Endothelial cell of umbilical vein (primary cell): ENCODE results near the gene TUBGCP2. TPM values are rescaled to one million over a fixed set of nuclear protein-coding genes. Genes with fewer than 3 reads are reported as not detected.

ENCODE experiments used
- BruUV-seq: library from RNA; stranded (reverse); fragments of 400-500 nt; replicated peaks from 2 replicates; lab custom pipeline; 2021; lab: Mats Ljungman, UMichigan
- CTCF ChIA-PET: fragments of 300-600, 350-600 bp; sonication (Branson Sonifier 250); formaldehyde crosslinking; loops from one replicate; lab custom pipeline; 2021; ENCODE audit warnings: antibody characterized with exemption, inconsistent platforms; lab: Charles Lee
- POLR2A ChIA-PET: fragments of 300-600, 350-600 bp; sonication (Branson Sonifier 250); formaldehyde crosslinking; loops from one replicate; lab custom pipeline; 2021; ENCODE audit warnings: antibody characterized with exemption, inconsistent platforms; lab: Charles Lee
- DNase-seq: peaks from one replicate; pipeline ENCODE4 v3.0.0-alpha.2; 2011; ENCODE audit warnings: low read depth, low spot score
- FAIRE-seq: peaks from 2 replicates; lab custom pipeline; 2011; peaks lifted over from hg19 to GRCh38; lab: Jason Lieb, UNC
- H2AFZ ChIP-seq: 2 replicates; pipeline ENCODE4 v1.6.0; 2012; ENCODE audit warnings: low read depth, low read length, control low read depth, inconsistent platforms
- H3K27ac ChIP-seq: 2 replicates; pipeline ENCODE4 v1.5.1; 2011; ENCODE audit warnings: low read depth, mild to moderate bottlenecking, control low read depth, low read length, moderate library complexity; ENCODE audit not compliant: insufficient read depth
- H3K27me3 ChIP-seq, 2 experiments: 2 replicates each; pipeline versions ENCODE4 v1.6.0 to v1.6.1; 2011; ENCODE audit warnings: low read length in 2 of 2, mixed read lengths in 1 of 2; ENCODE audit not compliant: control insufficient read depth in 2 of 2, insufficient read depth in 2 of 2
- H3K36me3 ChIP-seq, 2 experiments: 2 replicates in 1 of 2; 3 replicates in 1 of 2; pipeline ENCODE4 v1.5.1; 2011; ENCODE audit warnings: low read length in 2 of 2, mild to moderate bottlenecking in 1 of 2, moderate library complexity in 1 of 2; ENCODE audit not compliant: control insufficient read depth in 2 of 2, insufficient read depth in 2 of 2; ENCODE audit errors: extremely low read depth in 1 of 2
- H3K4me1 ChIP-seq: 3 replicates; pipeline ENCODE4 v1.5.1; 2011; ENCODE audit warnings: mild to moderate bottlenecking, low read length; ENCODE audit not compliant: control insufficient read depth, insufficient read depth; ENCODE audit errors: extremely low read depth
- H3K4me2 ChIP-seq: 2 replicates; pipeline ENCODE4 v1.6.1; 2011; ENCODE audit warnings: low read length, control low read depth, mixed read lengths; ENCODE audit not compliant: insufficient read depth
- H3K4me3 ChIP-seq, 3 experiments: fragments of 200-600 bp in 1 of 3; sonication (generic), shearing (Covaris generic) in 1 of 3; replicated peaks in 1 of 3; 2 replicates each; pipeline ENCODE4 v1.5.1; 2011 to 2016; ENCODE audit warnings: control low read depth in 3 of 3, low read length in 3 of 3, mild to moderate bottlenecking in 2 of 3, inconsistent platforms in 1 of 3, low read depth in 1 of 3, moderate library complexity in 1 of 3; ENCODE audit not compliant: insufficient read depth in 1 of 3
- H3K79me2 ChIP-seq: 2 replicates; pipeline ENCODE4 v1.6.0; 2012; ENCODE audit warnings: low read length, inconsistent platforms; ENCODE audit not compliant: control insufficient read depth, insufficient read depth
- H3K9ac ChIP-seq: replicated peaks from 2 replicates; pipeline ENCODE3; 2011; ENCODE audit warnings: low read length, control low read depth; ENCODE audit not compliant: insufficient read depth; ENCODE audit errors: extremely low read depth
- H3K9me1 ChIP-seq: replicated peaks from 3 replicates; pipeline ENCODE4 v1.6.0; 2011; ENCODE audit warnings: mild to moderate bottlenecking, low read length; ENCODE audit not compliant: control insufficient read depth, insufficient read depth; ENCODE audit errors: extremely low read depth
- H3K9me3 ChIP-seq: replicated peaks from 2 replicates; pipeline ENCODE4 v1.5.1; 2012; ENCODE audit warnings: low read length, inconsistent platforms; ENCODE audit not compliant: control insufficient read depth, insufficient read depth
- H4K20me1 ChIP-seq: replicated peaks from 2 replicates; pipeline ENCODE3; 2011; ENCODE audit warnings: mild to moderate bottlenecking, low read length; ENCODE audit not compliant: control insufficient read depth, insufficient read depth; ENCODE audit errors: extremely low read depth
- CTCF ChIP-seq, 2 donors: IDR thresholded peaks; 1 replicate in 1 of 2; 2 replicates in 1 of 2; pipeline ENCODE4 v1.5.1; 2011; ENCODE audit warnings: low read length in 2 of 2, mild to moderate bottlenecking in 2 of 2, moderate library complexity in 2 of 2, control low read depth in 1 of 2, inconsistent platforms in 1 of 2, low read depth in 1 of 2; ENCODE audit not compliant: insufficient read depth in 1 of 2; ENCODE audit errors: extremely low read depth in 1 of 2
- EZH2 ChIP-seq: IDR thresholded peaks from 2 replicates; pipeline ENCODE4 v1.6.1; 2012; ENCODE audit warnings: borderline replicate concordance, low read depth, mild to moderate bottlenecking, moderate library complexity, low read length, inconsistent platforms; ENCODE audit not compliant: severe bottlenecking
- FOS ChIP-seq: IDR thresholded peaks from 2 replicates; pipeline ENCODE4 v1.6.1; 2011; ENCODE audit warnings: mild to moderate bottlenecking, low read length, moderate library complexity, borderline replicate concordance; ENCODE audit not compliant: insufficient read depth
- GATA2 ChIP-seq: IDR thresholded peaks from 2 replicates; pipeline ENCODE4 v1.7.0; 2011; ENCODE audit warnings: low read depth, mild to moderate bottlenecking, moderate library complexity, mixed read lengths, low read length; ENCODE audit not compliant: insufficient read length, insufficient read depth
- MYC ChIP-seq: IDR thresholded peaks from one replicate; pipeline ENCODE4 v1.6.1; 2011; ENCODE audit warnings: mild to moderate bottlenecking, low read depth, low read length
- POLR2A ChIP-seq: IDR thresholded peaks from 2 replicates; pipeline ENCODE4 v1.6.1; 2012; ENCODE audit warnings: low read depth, mild to moderate bottlenecking, control low read depth, low read length
- POLR2AphosphoS5 ChIP-seq: IDR thresholded peaks from 2 replicates; pipeline ENCODE4 v1.6.1; 2012; ENCODE audit warnings: low read depth, mild to moderate bottlenecking, control low read depth, low read length, moderate library complexity; ENCODE audit not compliant: insufficient read depth
- dilution Hi-C: fragments of 300-500 bp; cut with MboI; formaldehyde crosslinking; loops from one replicate; pipeline ENCODE4 v1.15.0; 2019; ENCODE audit warnings: low sequenced_read_pairs; ENCODE audit not compliant: extremely low pct_ligation_motif_present
- intact Hi-C: fragments of 100-400 bp; cut with micrococcal nuclease; formaldehyde crosslinking; loops from one replicate; pipeline ENCODE4 v1.10.0; 2022
- polyA plus RNA-seq, 4 experiments: library from polyadenylated mRNA; depleted of rRNA in 3 of 4; stranded (reverse) in 3 of 4; unstranded in 1 of 4; fragments of >200 nt; gene quantifications; 2 replicates each; pipeline versions ENCODE4 v1.2.1 to v1.2.3, GENCODE V29; 2011 to 2012; ENCODE audit warnings: missing spikeins in 1 of 4
- total RNA-seq: library from RNA; stranded (reverse); gene quantifications from 2 replicates; pipeline ENCODE4 v1.2.3, GENCODE V29; 2021
- TF ChIP-seq, protein P1 (sequence below): IDR thresholded peaks from 2 replicates; pipeline ENCODE4 v1.6.1; 2011; ENCODE audit not compliant: insufficient read depth, insufficient read length

The TUBGCP2 gene
- total and polyA plus RNA-seq, 2 donors (not counting 3 experiments of a cell fraction or from before 2014, with no cell fraction given) = 37.1 to 53.1 TPM

DNA sequence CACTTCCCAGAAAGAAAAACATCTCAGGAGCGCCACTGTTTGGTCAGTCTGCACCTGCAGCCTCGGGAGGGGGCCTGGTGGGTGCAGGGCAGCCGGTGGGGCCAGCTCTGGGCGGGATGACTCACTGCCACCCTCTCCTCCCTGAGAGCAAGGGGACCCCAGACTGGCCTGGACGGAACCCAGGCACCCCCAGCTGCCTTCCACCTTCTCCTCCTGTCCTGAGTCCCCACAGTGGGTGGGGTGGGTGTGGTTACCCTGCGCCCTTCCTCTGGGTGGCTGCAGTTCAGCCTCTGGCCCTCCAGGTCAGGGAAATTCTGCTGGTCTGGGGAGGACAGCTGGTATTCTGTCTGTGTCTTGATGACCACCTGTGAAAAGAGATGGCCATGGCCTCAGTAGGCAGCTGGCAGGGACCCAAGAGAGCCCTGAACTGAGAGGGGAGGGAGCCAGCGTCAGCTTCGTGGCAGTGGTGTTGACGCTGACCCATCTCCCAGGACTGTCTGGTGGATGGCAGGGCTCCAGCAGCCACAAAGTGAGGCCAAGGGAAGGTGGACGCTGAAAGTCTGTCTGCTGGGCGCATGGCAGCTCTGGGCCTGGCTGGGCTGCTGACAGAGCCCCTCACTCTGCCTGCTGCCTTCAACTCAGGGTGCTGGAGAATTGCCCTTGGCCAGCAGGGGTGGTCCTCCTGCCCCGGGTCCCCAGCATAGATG, 19.1 kb upstream of the TUBGCP2 start:
- BruUV-seq = no TSS peak
- H3K9ac ChIP-seq = no peak overlapping the region
- H2AFZ ChIP-seq = no peak overlapping the region
- dilution Hi-C loops = no loop called here
- ChIA-PET POLR2A (no interaction called here), CTCF (interaction anchor here (2.4 kb wide), 1 partner anchor 14 kb away, joined by 9 read pairs; no protein-coding TSS in a partner anchor)
- TF ChIP-seq FOS (no peak), MYC (no peak), POLR2A (no peak), GATA2 (no peak), POLR2AphosphoS5 (no peak), CTCF (IDR thresholded peaks at IDR 0.05; ENCODE audit: extremely low read depth in 1 of 2, insufficient read depth in 1 of 2, low read depth in 1 of 2, low read length in 2 of 2) (no peak), EZH2 (no peak)
- TF ChIP-seq, protein P1, sequence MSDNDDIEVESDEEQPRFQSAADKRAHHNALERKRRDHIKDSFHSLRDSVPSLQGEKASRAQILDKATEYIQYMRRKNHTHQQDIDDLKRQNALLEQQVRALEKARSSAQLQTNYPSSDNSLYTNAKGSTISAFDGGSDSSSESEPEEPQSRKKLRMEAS = no peak
- no peak overlapping the region for H3K4me2 ChIP-seq
- no peak overlapping the region for H3K4me3 ChIP-seq
- H4K20me1 ChIP-seq = no peaks in the 10 kb centered on the region
- H3K36me3 ChIP-seq = no peaks in the 10 kb centered on the region
- intact Hi-C loops = loop anchor here (2.0 to 5.0 kb wide), 5 partner anchors 29 to 386 kb away; partner anchors contain the start of genes CFAP46, ECHS1 and MTG1
- H3K9me1 ChIP-seq = no peaks in the 10 kb centered on the region
- no peak overlapping the region for H3K27ac ChIP-seq
- no peaks in the 10 kb centered on the region for H3K79me2 ChIP-seq
- H3K27me3 ChIP-seq = peaks cover 37 to 51% of the 10 kb centered on the region in 2 experiments
- H3K4me1 ChIP-seq = peaks cover 2% of the 10 kb centered on the region
- no peak for FAIRE-seq
- DNase-seq = no peak
- H3K9me3 ChIP-seq = no peaks in the 10 kb centered on the region
